ENCODE measurements around the gene ESR1. TPM values are rescaled to one million over a fixed set of nuclear protein-coding genes. Genes with fewer than 3 reads are reported as not detected.
"Not testable (repeated sequence)": the region's sequence is repeated elsewhere in the genome, so short reads cannot be mapped to it uniquely, and the experiment has no call there.

The ESR1 gene
- total and polyA plus RNA-seq, 9 donors: 6.6 to 44.5 (median 18.5) TPM

GRCh38 chr6:151858294-151858693, 50.8 kb downstream of the ESR1 start:
- Histone ChIP-seq H3K27ac (no peak overlapping the region), H3K27me3 (no peaks in the 10 kb centered on the region), H3K4me3 (no peak overlapping the region), H3K4me1 (ENCODE audit: insufficient read depth) (peaks cover 2% of the 10 kb centered on the region), H3K9me3 (no peaks in the 10 kb centered on the region), H3K36me3 (no peaks in the 10 kb centered on the region)
- no peak for DNase-seq
- intact Hi-C loops (cut with DNase I): no loop called here
- 26 to 28% (median 26%) methylated on average over 2 of the region's 2 CpGs for WGBS, 3 donors
- TF ChIP-seq EP300 (IDR thresholded peaks at IDR 0.05) (no peak), POLR2A (IDR thresholded peaks at IDR 0.05) (no peak), CTCF (IDR thresholded peaks at IDR 0.05) (no peak)

DNA sequence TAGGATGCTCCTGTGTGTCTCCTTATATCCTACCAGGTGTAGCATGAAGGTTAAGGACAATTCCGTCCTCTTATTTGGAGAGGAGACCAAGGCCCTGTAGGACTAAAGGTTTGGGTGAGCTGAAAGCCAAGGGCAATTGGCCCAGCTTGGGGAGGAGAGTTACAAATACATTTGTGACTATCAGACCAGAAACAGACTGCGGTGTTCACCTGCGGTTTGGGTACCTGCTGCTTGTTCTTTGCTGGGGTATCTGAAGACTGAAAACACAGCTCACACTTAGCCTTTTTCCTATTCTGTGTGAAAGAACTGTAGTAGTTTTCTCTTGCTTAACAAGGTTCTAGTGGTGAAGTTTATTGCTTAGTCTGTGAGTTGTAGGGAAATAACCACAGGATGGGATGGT, 55.0 kb downstream of the ESR1 start:
- Histone ChIP-seq H3K27ac (no peak overlapping the region), H3K27me3 (no peaks in the 10 kb centered on the region), H3K4me3 (no peak overlapping the region), H3K4me1 (ENCODE audit: insufficient read depth) (peaks cover 2% of the 10 kb centered on the region), H3K36me3 (no peaks in the 10 kb centered on the region), H3K9me3 (no peaks in the 10 kb centered on the region)
- intact Hi-C loops (cut with DNase I): no loop called here
- 93 to 99% (median 99%) methylated on average over 3 of the region's 3 CpGs for WGBS, 3 donors
- DNase-seq: no peak
- no peak for TF ChIP-seq EP300 (IDR thresholded peaks at IDR 0.05)
- TF ChIP-seq POLR2A (IDR thresholded peaks at IDR 0.05): no peak
- no peak for TF ChIP-seq CTCF (IDR thresholded peaks at IDR 0.05)

GRCh38 chr6:151867361-151867869, 59.9 kb downstream of the ESR1 start:
- 63 to 77% (median 76%) methylated on average over 4 of the region's 4 CpGs for WGBS, 3 donors
- DNase-seq; H3K4me3 ChIP-seq; H3K9me3 ChIP-seq; H3K27ac ChIP-seq; H3K4me1 ChIP-seq (ENCODE audit: insufficient read depth); intact Hi-C loops (cut with DNase I); H3K27me3 ChIP-seq; H3K36me3 ChIP-seq: not testable (repeated sequence)

DNA sequence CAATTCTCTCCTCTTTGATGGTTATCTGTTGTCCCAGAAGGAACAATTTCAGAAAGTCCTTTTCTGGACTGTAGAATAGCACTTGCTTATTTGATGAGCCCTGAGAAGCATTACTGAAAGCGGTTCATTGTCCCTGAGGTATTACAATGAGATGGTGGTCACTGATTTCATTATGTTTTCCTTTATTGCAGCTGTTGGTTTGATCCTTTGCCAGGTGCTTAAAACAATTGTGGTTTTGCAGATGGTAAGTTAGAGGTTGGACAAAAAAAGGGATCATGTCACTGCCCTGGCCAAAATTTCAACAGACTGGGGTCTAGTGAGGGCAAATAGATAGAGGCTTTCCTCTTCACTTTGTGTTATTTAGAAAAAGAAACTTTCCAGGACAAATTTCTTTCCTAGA, 61.9 kb downstream of the ESR1 start:
- no peaks in the 10 kb centered on the region for H3K27me3 ChIP-seq
- 20 to 44% (median 35%) methylated on average over 1 of the region's 1 CpG for WGBS, 3 donors
- no peaks in the 10 kb centered on the region for H3K36me3 ChIP-seq
- no peak for DNase-seq
- intact Hi-C loops (cut with DNase I): no loop called here
- H3K27ac ChIP-seq: no peak overlapping the region
- H3K9me3 ChIP-seq: no peaks in the 10 kb centered on the region
- H3K4me1 ChIP-seq (ENCODE audit: insufficient read depth): peaks cover 3% of the 10 kb centered on the region
- no peak overlapping the region for H3K4me3 ChIP-seq
- TF ChIP-seq POLR2A (IDR thresholded peaks at IDR 0.05): no peak
- TF ChIP-seq EP300 (IDR thresholded peaks at IDR 0.05): no peak
- no peak for TF ChIP-seq CTCF (IDR thresholded peaks at IDR 0.05)

GRCh38 chr6:151869787-151870186, 62.3 kb downstream of the ESR1 start:
- no peak for DNase-seq
- intact Hi-C loops (cut with DNase I): no loop called here
- Histone ChIP-seq H3K27ac (no peak overlapping the region), H3K27me3 (no peaks in the 10 kb centered on the region), H3K9me3 (no peaks in the 10 kb centered on the region), H3K4me3 (no peak overlapping the region), H3K36me3 (no peaks in the 10 kb centered on the region), H3K4me1 (ENCODE audit: insufficient read depth) (peaks cover 3% of the 10 kb centered on the region)
- 33 to 59% (median 42%) methylated on average over 1 of the region's 1 CpG for WGBS, 3 donors
- no peak for TF ChIP-seq EP300 (IDR thresholded peaks at IDR 0.05)
